GM12878 (cell line): Measurements from ENCODE around the gene LGALS1. TPM values are rescaled to one million over a fixed set of nuclear protein-coding genes. Genes with fewer than 3 reads are reported as not detected.

Experiments used
- ATAC-seq: fragments of 200-7000 bp; cut with Tn5 transposase; 3 replicates; pipeline ENCODE4 v1.9.1; 2020; ENCODE audit warnings: mild to moderate bottlenecking, moderate library complexity
- BruUV-seq: library from RNA; stranded (reverse); fragments of 400-500 nt; replicated peaks from 2 replicates; lab custom pipeline; 2021; lab: Mats Ljungman, UMichigan
- CTCF ChIA-PET: fragments of 300-600 bp; sonication (Branson Sonifier 250); formaldehyde crosslinking; extraction: SDS; loops from one replicate; lab custom pipeline; 2021; ENCODE audit warnings: inconsistent platforms; lab: Yijun Ruan, JAX
- POLR2A ChIA-PET: fragments of 350-600 bp; formaldehyde crosslinking; extraction: SDS; loops from one replicate; lab custom pipeline; 2021; ENCODE audit warnings: inconsistent platforms; lab: Charles Lee
- RAD21 ChIA-PET: fragments of 300-600 bp; sonication (Branson Sonifier 250); formaldehyde crosslinking; loops from one replicate; lab custom pipeline; 2023; ENCODE audit warnings: antibody characterized with exemption; ENCODE audit not compliant: unreplicated experiment; lab: Charles Lee
- SMC1A ChIA-PET: fragments of 300-600 bp; sonication (Branson Sonifier 250); formaldehyde crosslinking; loops from one replicate; lab custom pipeline; 2023; ENCODE audit not compliant: unreplicated experiment, uncharacterized antibody; lab: Charles Lee
- DNase-seq: peaks from one replicate; pipeline ENCODE4 v3.0.0-alpha.2; 2011; ENCODE audit warnings: low read depth, low spot score
- FAIRE-seq: peaks from 3 replicates; lab custom pipeline; 2011; peaks lifted over from hg19 to GRCh38; lab: Jason Lieb, UNC
- H2AFZ ChIP-seq: 2 replicates; pipeline ENCODE4 v1.6.0; 2011; ENCODE audit warnings: low read depth, low read length, control low read depth; ENCODE audit not compliant: control insufficient read depth
- H3K27ac ChIP-seq: 2 replicates; pipeline ENCODE4 v1.5.1; 2011; ENCODE audit warnings: control low read depth; ENCODE audit not compliant: control insufficient read depth, insufficient read depth
- H3K27me3 ChIP-seq, 2 experiments: replicated peaks in 1 of 2; 2 replicates each; pipeline versions ENCODE4 v1.6.0 to v1.6.1; 2011; ENCODE audit warnings: low read length in 1 of 2; ENCODE audit not compliant: control insufficient read depth in 2 of 2, insufficient read depth in 2 of 2
- H3K36me3 ChIP-seq, 2 experiments: 2 replicates each; pipeline ENCODE4 v1.5.1; 2011; ENCODE audit warnings: low read length in 1 of 2; ENCODE audit not compliant: control insufficient read depth in 2 of 2, insufficient read depth in 2 of 2
- H3K4me1 ChIP-seq: 2 replicates; pipeline ENCODE4 v1.6.1; 2011; ENCODE audit warnings: mild to moderate bottlenecking, low read length, moderate library complexity, mixed read lengths; ENCODE audit not compliant: control insufficient read depth, insufficient read depth
- H3K4me2 ChIP-seq: 2 replicates; pipeline ENCODE4 v1.6.0; 2011; ENCODE audit warnings: control low read depth; ENCODE audit not compliant: control insufficient read depth, insufficient read depth
- H3K4me3 ChIP-seq: fragments of 200-600 bp; sonication (generic); 2 replicates; pipeline ENCODE4 v1.5.1; 2016
- H3K79me2 ChIP-seq: 2 replicates; pipeline ENCODE4 v1.6.0; 2011; ENCODE audit warnings: low read length; ENCODE audit not compliant: control insufficient read depth, insufficient read depth
- H3K9ac ChIP-seq: 2 replicates; pipeline ENCODE4 v1.8.0; 2011; ENCODE audit warnings: low read length, control low read depth, mixed read lengths; ENCODE audit not compliant: control insufficient read depth, insufficient read depth
- H3K9me3 ChIP-seq: replicated peaks from 3 replicates; pipeline ENCODE4 v1.5.1; 2011; ENCODE audit warnings: mild to moderate bottlenecking, low read length; ENCODE audit not compliant: control insufficient read depth, insufficient read depth
- H4K20me1 ChIP-seq: 2 replicates; pipeline ENCODE4 v1.6.0; 2011; ENCODE audit not compliant: control insufficient read depth, insufficient read depth
- BMI1 ChIP-seq: fragments of 450-650 bp; IDR thresholded peaks from 2 replicates; pipeline ENCODE4 v1.6.1; 2016; ENCODE audit warnings: mild to moderate bottlenecking, moderate library complexity, borderline replicate concordance
- CHD4 ChIP-seq: fragments of 200-600 bp; sonication (generic); IDR thresholded peaks from 2 replicates; pipeline ENCODE4 v1.6.1; 2016; ENCODE audit warnings: mild to moderate bottlenecking
- E2F8 ChIP-seq: fragments of 450-650 bp; IDR thresholded peaks from 2 replicates; pipeline ENCODE4 v1.6.1; 2018; ENCODE audit warnings: mild to moderate bottlenecking, low read depth, moderate library complexity; ENCODE audit not compliant: partially characterized antibody
- GABPA ChIP-seq: IDR thresholded peaks from 2 replicates; pipeline ENCODE4 v1.6.1; 2014; ENCODE audit warnings: antibody characterized with exemption, low read depth, mild to moderate bottlenecking, inconsistent platforms
- HCFC1 ChIP-seq: fragments of 150-350 bp; IDR thresholded peaks from 2 replicates; pipeline ENCODE4 v1.6.1; 2014; ENCODE audit warnings: low read length
- KLF5 ChIP-seq: fragments of 450-650 bp; IDR thresholded peaks from 2 replicates; pipeline ENCODE4 v1.6.1; 2014; ENCODE audit warnings: mild to moderate bottlenecking; ENCODE audit not compliant: partially characterized antibody
- NFIC ChIP-seq: IDR thresholded peaks from 2 replicates; pipeline ENCODE4 v1.6.1; 2012; ENCODE audit warnings: low read depth, mild to moderate bottlenecking, inconsistent platforms, low read length, moderate library complexity
- PKNOX1 ChIP-seq: fragments of 450-650 bp; IDR thresholded peaks from 2 replicates; pipeline ENCODE4 v1.6.1; 2016; ENCODE audit warnings: mild to moderate bottlenecking
- RAD51 ChIP-seq: fragments of 450-650 bp; IDR thresholded peaks from 2 replicates; pipeline ENCODE4 v1.6.1; 2016; ENCODE audit warnings: moderate library complexity, mild to moderate bottlenecking, inconsistent platforms
- RBBP5 ChIP-seq: fragments of 200-600 bp; sonication (generic); conservative IDR thresholded peaks from 2 replicates; pipeline ENCODE4 v1.6.1; 2016
- REST ChIP-seq: IDR thresholded peaks from 2 replicates; pipeline ENCODE4 v1.6.1; 2012; ENCODE audit warnings: mild to moderate bottlenecking, low read depth, low read length
- SIN3A ChIP-seq: IDR thresholded peaks from 2 replicates; pipeline ENCODE4 v1.6.1; 2012; ENCODE audit warnings: low read depth, low read length, improper control_type of control experiment
- SP1 ChIP-seq: IDR thresholded peaks from one replicate; pipeline ENCODE4 v1.6.1; 2011; ENCODE audit warnings: low read depth, low read length
- SPI1 ChIP-seq: IDR thresholded peaks from 2 replicates; pipeline ENCODE4 v1.6.1; 2011; ENCODE audit warnings: low read depth, mild to moderate bottlenecking, low read length, moderate library complexity, borderline replicate concordance; ENCODE audit not compliant: insufficient read depth
- SUZ12 ChIP-seq: fragments of 200-600 bp; sonication (generic); IDR thresholded peaks from one replicate; pipeline ENCODE4 v1.6.1; 2018; ENCODE audit warnings: antibody characterized with exemption, mild to moderate bottlenecking; ENCODE audit not compliant: unreplicated experiment
- TARDBP ChIP-seq: IDR thresholded peaks from 2 replicates; pipeline ENCODE4 v1.6.1; 2016; ENCODE audit warnings: borderline replicate concordance
- WRNIP1 ChIP-seq: IDR thresholded peaks from 2 replicates; pipeline ENCODE4 v1.6.1; 2011; ENCODE audit warnings: low read depth, low read length, improper control_type of control experiment, borderline replicate concordance
- ZNF274 ChIP-seq: IDR thresholded peaks from one replicate; pipeline ENCODE4 v1.8.0; 2011; ENCODE audit not compliant: insufficient read length, insufficient read depth
- WGBS: methylation state at CpG from one replicate; pipeline ENCODE4 v1.1.6; 2016; ENCODE audit warnings: low lambda C conversion rate; ENCODE audit not compliant: insufficient replicate concordance, insufficient coverage; ENCODE audit errors: missing lambda C conversion rate; 5-methylcytosine and 5-hydroxymethylcytosine counted together
- in situ Hi-C: fragments of 300-500 bp; cut with MboI; formaldehyde crosslinking; loops from 9 replicates; pipeline ENCODE4 v1.14.3; 2018; ENCODE audit warnings: mixed read lengths
- intact Hi-C: fragments of 100-400 bp; cut with micrococcal nuclease; formaldehyde crosslinking; loops from one replicate; pipeline ENCODE4 v1.14.2; 2022; ENCODE audit not compliant: unreplicated experiment
- polyA plus RNA-seq, 11 experiments: library from polyadenylated mRNA; depleted of rRNA in 4 of 11; unstranded in 6 of 11; stranded (reverse) in 5 of 11; fragments of >200 nt; fragmentation: Nextera tagmentation in 4 of 11; fragmentation: Illumina TruSeq in 1 of 11; extraction: Ambion mirVana in 4 of 11; extraction: Trizol in 1 of 11; gene quantifications; 1 replicate in 1 of 11; 2 replicates in 10 of 11; pipeline versions ENCODE4 v1.2.1 to v1.2.3, GENCODE V29; 2011 to 2016; ENCODE audit warnings: inconsistent platforms in 2 of 11, missing spikeins in 2 of 11, low read depth in 1 of 11
- total RNA-seq, 4 experiments: library from RNA; depleted of rRNA in 3 of 4; stranded (reverse); fragments of >200 nt in 3 of 4; fragmentation: Illumina TruSeq in 1 of 4; extraction: Trizol in 1 of 4; gene quantifications; 2 replicates each; pipeline versions ENCODE4 v1.2.1 to v1.2.3, GENCODE V29; 2013 to 2021

The LGALS1 gene
- total and polyA plus RNA-seq, 10 of the 15 experiments (the other 5 are each of a cell fraction or from before 2014, with no cell fraction given): 312 to 1,889 (median 706) TPM

GRCh38 chr22:37677493-37677974, 2.1 kb downstream of the LGALS1 start:
- RAD21 ChIA-PET: interaction anchor here (1.0 to 5.1 kb wide), 7 partner anchors 9 to 70 kb away, joined by 3 to 112 read pairs (median 25); partner anchors contain the start of genes GGA1, NOL12 and PDXP
- no TSS peak for BruUV-seq
- intact Hi-C loops: loop anchor here (2.0 kb wide), 1 partner anchor 45 kb away; no protein-coding TSS in a partner anchor
- H4K20me1 ChIP-seq: no peaks in the 10 kb centered on the region
- H3K9ac ChIP-seq: peak overlapping the region; percentile 1; the same call in 1 of the 2 replicates
- H3K27me3 ChIP-seq: no peaks in the 10 kb centered on the region
- CTCF ChIA-PET: interaction anchor here (12.4 to 19.9 kb wide), 4 partner anchors 16 to 70 kb away, joined by 167 to 414 read pairs (median 287); partner anchors contain the start of genes GGA1, PDXP and SH3BP1
- POLR2A ChIA-PET: interaction anchor here (0.5 to 14.0 kb wide), 8 partner anchors 8 to 1643 kb away, joined by 3 to 209 read pairs (median 10); partner anchors contain the start of genes GGA1, NOL12 and PDXP
- WGBS: 12% methylated on average over 15 of the region's 15 CpGs
- no peaks in the 10 kb centered on the region for H3K9me3 ChIP-seq
- peak overlapping the region; percentile 55 for H2AFZ ChIP-seq
- peak overlapping the region; percentile 24 for H3K27ac ChIP-seq
- peak overlapping the region; percentile 69 for H3K4me2 ChIP-seq
- peaks cover 33% of the 10 kb centered on the region for H3K4me1 ChIP-seq
- peak; percentile 6 for ATAC-seq
- H3K4me3 ChIP-seq: peak overlapping the region; percentile 91
- H3K79me2 ChIP-seq: peaks cover 30% of the 10 kb centered on the region
- DNase-seq: no peak
- SMC1A ChIA-PET: interaction anchor here (1.3 to 10.9 kb wide), 3 partner anchors 17 to 51 kb away, joined by 6 to 98 read pairs (median 78); partner anchors contain the start of gene PDXP
- peaks cover 2% of the 10 kb centered on the region in 2 experiments; a peak in 1 of 4 replicates for H3K36me3 ChIP-seq
- in situ Hi-C loops: no loop called here
- no peak for FAIRE-seq
- TF ChIP-seq TARDBP (no peak), CHD4 (no peak), GABPA (no peak), NFIC (no peak), SIN3A (peak; percentile 70; the same call in 1 of the 2 replicates), E2F8 (no peak), SUZ12 (no peak), PKNOX1 (no peak), RBBP5 (no peak), RAD51 (0 out of 2 replicates have a peak, but pooled peaks have one; percentile 13), HCFC1 (no peak), SPI1 (0 out of 2 replicates have a peak, but pooled peaks have one; percentile 53), ZNF274 (no peak), BMI1 (no peak), SP1 (peak; percentile 1), KLF5 (no peak), WRNIP1 (no peak), REST (no peak)
